GM21360 (cell line): Measurements from ENCODE around the gene ZNF253.
"Not testable (repeated sequence)": the region's sequence is repeated elsewhere in the genome, so short reads cannot be mapped to it uniquely, and the experiment has no call there.

Experiments used
- ATAC-seq: cut with Tn5 transposase; IDR thresholded peaks from one replicate; pipeline ENCODE4 v1.9.1; 2021; ENCODE audit warnings: mild to moderate bottlenecking, moderate library complexity; ENCODE audit not compliant: unreplicated experiment

ZNF253 gene

GRCh38 chr19:19892055-19892941 is 26.6 kb downstream of the ZNF253 start:
- ATAC-seq = not testable (repeated sequence)

DNA sequence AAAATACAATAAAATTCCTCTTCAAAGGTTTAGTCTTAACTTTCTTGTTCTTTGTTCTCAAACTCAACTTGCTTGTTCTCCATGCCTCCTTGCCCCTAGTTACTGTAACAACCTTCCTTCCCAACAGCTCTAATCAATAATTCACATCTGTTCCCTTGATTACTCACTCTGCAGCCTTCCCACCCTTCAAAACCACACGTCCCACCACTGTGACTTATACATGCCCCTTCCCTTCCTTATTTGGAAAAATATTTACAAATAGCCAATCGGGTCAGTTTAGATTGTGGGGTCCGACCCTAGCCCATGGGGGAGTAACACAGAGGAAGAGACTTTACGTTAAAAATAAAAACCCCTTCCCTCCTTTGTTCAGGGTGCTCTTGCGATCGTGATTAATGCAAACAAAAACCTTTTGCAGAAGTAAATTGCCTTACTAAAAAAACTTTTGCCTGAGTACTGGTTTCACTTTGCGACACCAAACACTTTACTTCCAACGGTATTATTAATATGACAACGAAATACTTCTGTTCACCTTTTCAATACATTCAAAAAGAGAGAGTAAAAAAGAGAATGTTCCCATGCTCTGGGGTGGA is 34.6 kb downstream of the ZNF253 start:
- ATAC-seq = no peak

DNA sequence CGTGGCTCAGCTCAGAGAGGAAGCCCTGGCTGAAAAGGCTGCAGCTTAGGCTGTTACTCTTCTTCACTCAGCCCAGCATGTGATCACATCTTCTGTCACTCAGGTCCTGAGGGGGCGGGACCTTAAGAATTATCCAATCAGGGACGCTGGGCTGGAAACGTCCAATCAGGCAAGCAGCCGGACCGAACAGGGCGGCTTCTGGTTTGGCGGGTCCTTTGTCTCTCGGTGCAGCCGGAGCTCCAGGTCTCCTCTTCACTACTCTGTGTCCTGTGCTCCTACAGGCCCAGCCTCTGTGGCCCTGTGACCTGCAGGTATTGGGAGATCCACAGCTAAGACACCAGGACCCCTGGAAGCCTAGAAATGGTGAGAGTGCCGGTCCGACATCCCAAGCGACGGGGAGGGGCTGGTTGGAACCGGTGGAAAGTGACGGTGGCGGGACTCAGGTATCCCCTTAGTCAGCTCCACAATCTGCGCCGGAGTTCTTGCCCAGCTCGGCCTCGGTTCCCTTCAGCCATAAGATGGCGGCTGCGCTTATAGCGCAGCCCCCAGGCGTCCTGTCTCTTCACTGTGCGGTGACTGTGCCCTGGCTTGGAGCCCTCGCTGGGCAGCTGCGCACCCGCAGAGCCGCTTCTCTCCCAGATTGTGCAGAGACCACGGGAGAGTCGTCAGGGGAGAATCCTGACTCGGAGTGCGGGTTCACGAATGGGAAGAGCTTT is 35.2 kb downstream of the ZNF253 start, which contains the start of gene ZNF93:
Gene ZNF93, plus strand, starts transcription at position 218 of the 716 bp plus-strand sequence. Its CDS starts 143 bp downstream, at position 361.
- peak; percentile 81 for ATAC-seq

DNA sequence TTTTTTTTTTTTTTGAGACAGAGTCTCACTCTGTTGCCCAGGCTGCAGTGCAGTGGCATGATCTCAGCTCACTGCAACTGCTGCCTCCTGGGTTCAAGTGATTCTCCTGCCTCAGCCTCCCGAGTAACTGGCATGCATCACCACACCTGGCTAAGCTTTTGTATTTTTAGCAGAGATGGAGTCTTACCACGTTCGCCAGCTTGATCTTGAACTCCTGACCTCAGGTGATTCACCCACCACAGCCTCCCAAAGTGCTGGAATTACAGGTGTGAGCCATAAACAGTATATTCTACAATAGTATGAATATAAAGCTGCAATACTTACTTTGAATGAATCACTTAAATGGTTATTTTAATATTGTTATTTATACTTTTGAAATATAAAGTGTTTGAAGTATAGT is 41.9 kb downstream of the ZNF253 start:
- not testable (repeated sequence) for ATAC-seq

- no peak for ATAC-seq
Observed at GRCh38 chr19:19909654-19910053, 44.0 kb downstream of the ZNF253 start.

DNA sequence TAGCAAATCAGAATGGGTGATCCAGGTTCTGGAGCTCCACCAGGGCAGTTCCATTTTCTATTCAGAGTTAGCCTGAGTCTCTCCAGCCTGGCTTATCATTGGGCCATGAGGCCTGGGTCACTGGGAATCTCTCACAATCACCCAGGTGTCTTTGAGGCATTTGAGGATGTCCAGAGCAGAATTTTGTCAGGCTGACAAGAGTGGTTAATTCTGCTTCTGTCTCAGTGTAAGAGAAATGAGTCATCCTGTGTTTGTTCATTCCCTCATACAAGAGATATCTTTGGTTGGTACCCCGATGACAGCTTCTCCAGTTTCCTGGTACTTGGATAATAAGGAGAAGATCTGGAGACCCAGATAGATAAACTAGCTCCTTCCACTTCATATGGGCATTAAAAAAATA is 45.5 kb downstream of the ZNF253 start:
- no peak for ATAC-seq

DNA sequence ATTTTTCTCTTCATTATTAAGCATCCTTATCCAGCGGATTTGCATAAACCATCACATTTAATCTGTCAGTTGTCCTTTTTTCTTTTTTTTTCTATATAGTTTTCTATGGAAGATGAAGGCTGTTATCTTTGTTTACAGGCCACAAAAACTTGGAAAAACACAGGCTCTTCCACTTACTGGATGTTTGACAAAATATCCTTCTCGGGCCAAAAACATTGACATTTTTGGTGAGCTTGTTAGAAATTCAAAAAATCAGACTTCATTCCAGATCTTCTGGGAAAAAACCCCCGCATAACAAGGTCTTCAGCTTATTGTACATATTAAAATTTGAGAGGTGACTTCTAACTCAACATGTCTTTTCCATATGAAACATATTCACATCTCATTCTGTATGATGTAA is 48.9 kb downstream of the ZNF253 start:
- no peak for ATAC-seq

DNA sequence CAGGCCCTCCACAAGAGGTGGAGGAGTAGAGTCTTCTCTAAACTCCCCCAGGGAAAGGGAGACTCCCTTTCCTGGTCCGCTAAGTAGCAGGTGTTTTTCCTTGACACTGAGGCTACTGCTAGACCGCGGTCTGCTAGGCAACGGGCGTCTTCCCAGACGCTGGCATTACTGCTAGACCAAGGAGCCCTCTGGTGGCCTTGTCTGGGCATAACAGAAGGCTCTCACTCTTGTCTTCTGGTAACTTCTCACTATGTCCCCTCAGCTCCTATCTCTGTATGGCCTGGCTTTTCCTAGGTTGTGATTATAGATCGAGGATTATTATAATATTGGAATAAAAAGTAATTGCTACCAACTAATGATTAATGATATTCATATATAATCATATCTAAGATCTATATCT is 64.7 kb downstream of the ZNF253 start:
- ATAC-seq = not testable (repeated sequence)

- ATAC-seq = not testable (repeated sequence)
Observed at GRCh38 chr19:19933432-19934314, 68.0 kb downstream of the ZNF253 start.

DNA sequence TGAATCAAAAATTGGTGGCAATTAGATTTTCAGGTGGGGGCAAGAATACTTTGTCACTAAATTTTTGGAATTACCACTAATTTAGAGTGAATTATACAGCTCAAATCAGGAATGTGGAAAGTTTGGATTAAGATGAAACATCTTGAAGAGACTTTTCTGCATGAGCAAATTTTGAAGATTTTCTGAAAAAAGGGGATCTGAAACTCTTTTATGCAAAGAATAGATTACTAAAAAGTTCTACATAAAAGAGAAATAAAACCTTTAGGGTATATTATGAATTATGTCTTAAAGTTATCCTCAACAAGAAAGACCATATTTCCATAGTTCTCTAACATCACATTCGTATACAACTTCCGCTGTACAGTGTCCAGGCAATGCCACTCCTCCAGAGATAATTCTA is 71.7 kb downstream of the ZNF253 start:
- no peak for ATAC-seq

- ATAC-seq = no peak
Observed at GRCh38 chr19:19938449-19938848, 72.8 kb downstream of the ZNF253 start.

- no peak for ATAC-seq
Observed at GRCh38 chr19:19943848-19944582, 78.3 kb downstream of the ZNF253 start.
